Mesendoderm (in vitro differentiated cells): ENCODE results near the gene OR51E2. TPM values are rescaled to one million over a fixed set of nuclear protein-coding genes. Genes with fewer than 3 reads are reported as not detected.
"Not testable (repeated sequence)": the region's sequence is repeated elsewhere in the genome, so short reads cannot be mapped to it uniquely, and the experiment has no call there.

Experiments
- DNase-seq: peaks from one replicate; pipeline ENCODE4 v3.0.0; 2013
- H2AK5ac ChIP-seq: 2 replicates; pipeline ENCODE4 v1.6.1; 2013; ENCODE audit warnings: low read length, inconsistent platforms
- H2BK120ac ChIP-seq: 2 replicates; pipeline ENCODE4 v1.6.1; 2013; ENCODE audit warnings: low read depth, mild to moderate bottlenecking, low read length, moderate library complexity, mixed read lengths
- H2BK15ac ChIP-seq: replicated peaks from 2 replicates; pipeline ENCODE4 v1.6.1; 2013; ENCODE audit warnings: low read depth, mild to moderate bottlenecking, moderate library complexity
- H2BK5ac ChIP-seq: 2 replicates; pipeline ENCODE4 v1.6.1; 2013; ENCODE audit warnings: low read length, inconsistent platforms
- H3K18ac ChIP-seq: 2 replicates; pipeline ENCODE4 v1.6.1; 2013; ENCODE audit warnings: mild to moderate bottlenecking, low read length, mixed read lengths
- H3K23ac ChIP-seq: one replicate; pipeline ENCODE4 v1.6.1; 2013; ENCODE audit warnings: low read length
- H3K27ac ChIP-seq: 2 replicates; pipeline ENCODE4 v1.5.1; 2013; ENCODE audit warnings: low read depth, mild to moderate bottlenecking, inconsistent platforms, low read length, moderate library complexity
- H3K27me3 ChIP-seq: 2 replicates; pipeline ENCODE4 v1.6.1; 2013; ENCODE audit warnings: low read length, control low read depth, mild to moderate bottlenecking, inconsistent platforms; ENCODE audit not compliant: insufficient read depth, poor library complexity
- H3K36me3 ChIP-seq: 2 replicates; pipeline ENCODE4 v1.6.1; 2013; ENCODE audit warnings: low read length, inconsistent platforms; ENCODE audit not compliant: control insufficient read depth, insufficient read depth
- H3K4ac ChIP-seq: one replicate; pipeline ENCODE4 v1.6.1; 2013; ENCODE audit warnings: low read depth, mild to moderate bottlenecking, low read length, moderate library complexity
- H3K4me1 ChIP-seq: 2 replicates; pipeline ENCODE4 v1.6.1; 2013; ENCODE audit warnings: low read depth, low read length, inconsistent platforms; ENCODE audit not compliant: control insufficient read depth
- H3K4me2 ChIP-seq: 2 replicates; pipeline ENCODE4 v1.6.1; 2013; ENCODE audit warnings: low read length
- H3K4me3 ChIP-seq: 2 replicates; pipeline ENCODE4 v1.5.1; 2013; ENCODE audit warnings: mild to moderate bottlenecking, low read length
- H3K56ac ChIP-seq: one replicate; pipeline ENCODE4 v1.6.1; 2013; ENCODE audit warnings: low read length
- H3K79me1 ChIP-seq: 2 replicates; pipeline ENCODE4 v1.6.1; 2013; ENCODE audit warnings: low read length, inconsistent platforms
- H3K79me2 ChIP-seq: 2 replicates; pipeline ENCODE4 v1.6.1; 2013; ENCODE audit warnings: mild to moderate bottlenecking, low read length; ENCODE audit not compliant: control insufficient read depth, insufficient read depth
- H3K9ac ChIP-seq: 2 replicates; pipeline ENCODE4 v1.6.1; 2013; ENCODE audit warnings: low read length, inconsistent platforms
- H4K5ac ChIP-seq: one replicate; pipeline ENCODE4 v1.6.1; 2013; ENCODE audit warnings: low read length
- H4K8ac ChIP-seq: one replicate; pipeline ENCODE4 v1.6.1; 2013; ENCODE audit warnings: low read depth, mild to moderate bottlenecking, control low read depth, low read length, moderate library complexity
- WGBS: extraction: QIAGEN DNeasy Blood & Tissue Kit; methylation state at CpG from one replicate; pipeline ENCODE4 v1.1.7; 2013; ENCODE audit warnings: low lambda C conversion rate, missing lambda C conversion rate; ENCODE audit not compliant: insufficient coverage; ENCODE audit errors: extremely low coverage; 5-methylcytosine and 5-hydroxymethylcytosine counted together
- polyA plus RNA-seq, 2 experiments: library from polyadenylated mRNA; stranded (reverse); fragments of 200-250 nt; gene quantifications; one replicate each; pipeline ENCODE4 v1.2.3, GENCODE V29; 2013

The OR51E2 gene
- polyA plus RNA-seq (2013, experiment 1 of 2), result not detected
- not detected for polyA plus RNA-seq (2013, experiment 2 of 2)

- Histone ChIP-seq H3K79me1 (no peaks in the 10 kb centered on the region), H3K4ac (no peak within 1 kb of the TSS), H3K18ac (no peak within 1 kb of the TSS), H2BK120ac (no peak within 1 kb of the TSS), H3K23ac (no peak within 1 kb of the TSS), H4K5ac (no peak within 1 kb of the TSS), H4K8ac (no peak within 1 kb of the TSS), H3K4me3 (no peak within 1 kb of the TSS), H2BK5ac (no peak within 1 kb of the TSS), H3K9ac (no peak within 1 kb of the TSS), H3K79me2 (no peaks in the 10 kb centered on the region), H2BK15ac (no peak within 1 kb of the TSS), H3K4me1 (no peaks in the 10 kb centered on the region), H2AK5ac (no peak within 1 kb of the TSS), H3K27ac (no peak within 1 kb of the TSS), H3K4me2 (no peak within 1 kb of the TSS), H3K36me3 (no peaks in the 10 kb centered on the region), H3K56ac (no peak within 1 kb of the TSS), H3K27me3 (no peaks in the 10 kb centered on the region)
- WGBS, result no CpG with 5 or more reads among the region's 3 CpGs
- peak; percentile 68 for DNase-seq
These were observed at the start of gene OR51E2 for GRCh38 chr11:4697585-4697984. OR51E2 (minus strand) TSS chr11:4697853; CDS start chr11:4682711, 15,142 bp downstream.

- no CpG with 5 or more reads among the region's 2 CpGs for WGBS
These were observed 43.1 kb upstream of the OR51E2 start for GRCh38 chr11:4740735-4741134.

GRCh38 chr11:4727171-4727570 is 29.5 kb upstream of the OR51E2 start:
- Histone ChIP-seq H3K79me2 (no peaks in the 10 kb centered on the region), H3K18ac (no peak overlapping the region), H3K4me2 (no peak overlapping the region), H4K8ac (no peak overlapping the region), H3K23ac (no peak overlapping the region), H2BK5ac (no peak overlapping the region), H3K36me3 (no peaks in the 10 kb centered on the region), H3K4me3 (no peak overlapping the region), H3K27ac (no peak overlapping the region), H2BK15ac (no peak overlapping the region), H4K5ac (no peak overlapping the region), H3K4me1 (no peaks in the 10 kb centered on the region), H2AK5ac (no peak overlapping the region), H3K56ac (no peak overlapping the region), H3K4ac (no peak overlapping the region), H2BK120ac (no peak overlapping the region), H3K79me1 (no peaks in the 10 kb centered on the region), H3K27me3 (no peaks in the 10 kb centered on the region), H3K9ac (no peak overlapping the region)
- WGBS, result no CpG with 5 or more reads among the region's 2 CpGs
- no peak for DNase-seq

More at GRCh38 chr11:4740735-4741134, 43.1 kb upstream of the OR51E2 start:
- no peaks in the 10 kb centered on the region for H3K36me3 ChIP-seq
- no peaks in the 10 kb centered on the region for H3K79me1 ChIP-seq
- no peak overlapping the region for H3K23ac ChIP-seq
- H3K56ac ChIP-seq, result no peak overlapping the region
- no peak overlapping the region for H2BK5ac ChIP-seq
- no peaks in the 10 kb centered on the region for H3K27me3 ChIP-seq
- H3K18ac ChIP-seq, result no peak overlapping the region
- H3K4me3 ChIP-seq, result no peak overlapping the region
- no peak overlapping the region for H4K8ac ChIP-seq
- no peak overlapping the region for H2AK5ac ChIP-seq
- no peak overlapping the region for H3K4ac ChIP-seq
- H4K5ac ChIP-seq, result no peak overlapping the region
- no peak overlapping the region for H3K4me2 ChIP-seq
- no peak overlapping the region for H3K9ac ChIP-seq
- no peak overlapping the region for H2BK15ac ChIP-seq
- DNase-seq, result no peak
- no peaks in the 10 kb centered on the region for H3K79me2 ChIP-seq
- H3K4me1 ChIP-seq, result no peaks in the 10 kb centered on the region
- no peak overlapping the region for H3K27ac ChIP-seq
- no peak overlapping the region for H2BK120ac ChIP-seq

GRCh38 chr11:4722616-4723534 is 25.2 kb upstream of the OR51E2 start:
- H3K4me3 ChIP-seq, H3K4me2 ChIP-seq, H2BK15ac ChIP-seq, H2AK5ac ChIP-seq, H4K5ac ChIP-seq, H3K27me3 ChIP-seq, H3K79me2 ChIP-seq, H4K8ac ChIP-seq, H3K27ac ChIP-seq, H2BK120ac ChIP-seq, H3K56ac ChIP-seq, H3K79me1 ChIP-seq, H3K36me3 ChIP-seq, H3K4ac ChIP-seq, H3K23ac ChIP-seq, H3K18ac ChIP-seq, H3K4me1 ChIP-seq, H3K9ac ChIP-seq, H2BK5ac ChIP-seq: not testable (repeated sequence)
- DNase-seq, result peak; percentile 42
- no CpG with 5 or more reads among the region's 33 CpGs for WGBS

GRCh38 chr11:4714300-4714699 is 16.6 kb upstream of the OR51E2 start:
- H3K27ac ChIP-seq, result no peak overlapping the region
- H3K56ac ChIP-seq, result no peak overlapping the region
- WGBS, result 100% methylated on average over 2 of the region's 5 CpGs
- no peaks in the 10 kb centered on the region for H3K4me1 ChIP-seq
- no peak overlapping the region for H2AK5ac ChIP-seq
- no peak for DNase-seq
- H3K36me3 ChIP-seq, result no peaks in the 10 kb centered on the region
- H3K27me3 ChIP-seq, result no peaks in the 10 kb centered on the region
- no peak overlapping the region for H3K23ac ChIP-seq
- no peak overlapping the region for H3K18ac ChIP-seq
- no peak overlapping the region for H3K4me3 ChIP-seq
- no peak overlapping the region for H4K8ac ChIP-seq
- H3K79me2 ChIP-seq, result no peaks in the 10 kb centered on the region
- no peak overlapping the region for H2BK5ac ChIP-seq
- no peak overlapping the region for H2BK15ac ChIP-seq
- H4K5ac ChIP-seq, result no peak overlapping the region
- H3K4me2 ChIP-seq, result no peak overlapping the region
- no peak overlapping the region for H3K4ac ChIP-seq
- no peaks in the 10 kb centered on the region for H3K79me1 ChIP-seq
- H2BK120ac ChIP-seq, result no peak overlapping the region
- H3K9ac ChIP-seq, result no peak overlapping the region
